DMS79 treated with DMSO at 0.1 percent for 48 hours (cell line): ENCODE results near the gene TOR2A.
"Not testable (repeated sequence)": the region's sequence is repeated elsewhere in the genome, so short reads cannot be mapped to it uniquely, and the experiment has no call there.

ENCODE experiments used
- DNase-seq: peaks from one replicate; lab custom pipeline; 2025; lab: John Stamatoyannopoulos, UW

TOR2A gene

DNA sequence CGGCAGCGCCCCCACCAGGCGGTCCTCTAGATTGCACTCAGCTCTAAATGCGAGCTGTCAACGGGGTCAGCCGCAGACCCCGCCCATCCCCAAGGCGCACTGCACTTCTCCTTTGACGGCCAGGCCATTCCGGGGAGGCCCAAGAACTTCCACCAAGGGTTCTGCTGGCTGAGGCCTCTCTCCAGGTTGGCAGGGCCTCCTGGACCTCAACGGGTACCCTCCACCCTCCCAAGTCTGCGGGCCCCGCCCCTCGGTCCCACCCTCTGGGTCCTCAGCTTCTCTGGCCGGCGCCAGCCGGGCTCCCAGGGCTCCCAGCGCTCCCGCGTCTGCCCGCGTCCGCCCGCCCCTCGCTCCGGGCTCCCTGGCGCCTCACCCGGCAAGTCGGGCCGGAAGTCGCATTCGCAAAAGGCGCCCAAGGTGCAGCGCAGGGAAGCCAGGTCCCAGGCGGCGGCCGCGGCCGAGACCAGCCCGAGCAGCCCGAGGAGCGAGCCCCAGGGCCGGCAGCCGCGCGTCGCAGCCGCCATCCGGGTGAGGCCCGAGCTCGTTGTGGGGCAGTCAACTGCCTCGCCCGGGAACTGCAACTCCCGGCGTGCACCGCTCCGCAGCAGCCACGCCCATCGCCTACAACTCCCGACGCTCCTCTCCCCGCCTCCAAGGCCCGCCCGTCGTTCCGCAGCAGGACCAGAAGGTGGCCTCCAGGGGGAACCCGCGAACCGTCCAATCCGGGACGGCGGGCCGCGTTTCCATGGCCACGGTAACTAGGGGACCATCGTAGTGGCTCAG, at the start of gene TOR2A:
Gene TOR2A, minus strand, starts transcription at position 548 of the 783 bp plus-strand sequence. Its CDS starts 24 bp downstream, at position 524.
- DNase-seq: peak; percentile 96

DNA sequence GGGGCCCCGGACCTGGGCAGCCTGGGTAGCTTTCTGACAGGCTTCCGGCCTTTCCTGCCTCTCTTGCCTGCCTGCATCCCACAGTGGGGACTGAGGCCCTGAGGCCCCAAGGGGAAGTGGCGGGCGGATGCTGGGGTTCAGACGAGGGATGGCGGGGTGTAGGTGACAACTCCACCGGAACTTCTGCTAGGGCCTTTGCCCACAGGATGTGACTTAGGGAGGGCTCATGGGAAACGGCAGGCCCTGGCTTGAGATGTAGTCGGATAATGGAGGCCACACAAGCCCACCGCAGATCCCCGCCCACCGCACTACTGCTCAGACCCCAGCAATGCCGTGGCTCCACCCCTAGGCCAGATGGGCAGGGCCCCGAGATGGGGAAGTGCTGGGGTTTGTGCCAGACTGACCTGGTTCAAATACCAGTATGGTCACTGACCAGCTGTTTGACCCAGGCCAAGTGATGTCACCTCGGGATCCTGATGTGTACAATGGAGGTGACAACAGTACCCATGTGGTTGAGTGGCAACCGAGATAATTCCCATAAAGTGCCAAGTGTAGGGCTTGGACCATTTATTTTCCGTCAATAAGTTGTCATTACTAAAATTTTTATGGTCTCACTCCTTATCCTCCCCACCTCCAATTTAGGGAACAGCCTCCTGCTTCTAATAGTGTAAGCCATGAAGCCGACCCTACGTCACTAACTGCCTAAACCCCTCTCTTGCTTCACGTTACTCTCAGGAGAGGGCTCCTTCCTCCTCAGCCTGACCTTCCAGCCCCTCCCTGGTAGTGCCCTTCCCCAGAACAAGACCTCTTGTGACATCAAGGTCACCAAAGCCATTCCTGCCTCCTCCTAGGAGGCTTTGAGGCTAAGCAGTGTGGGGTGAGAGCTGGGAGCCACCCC, 48.3 kb upstream of the TOR2A start:
- no peak for DNase-seq

DNA sequence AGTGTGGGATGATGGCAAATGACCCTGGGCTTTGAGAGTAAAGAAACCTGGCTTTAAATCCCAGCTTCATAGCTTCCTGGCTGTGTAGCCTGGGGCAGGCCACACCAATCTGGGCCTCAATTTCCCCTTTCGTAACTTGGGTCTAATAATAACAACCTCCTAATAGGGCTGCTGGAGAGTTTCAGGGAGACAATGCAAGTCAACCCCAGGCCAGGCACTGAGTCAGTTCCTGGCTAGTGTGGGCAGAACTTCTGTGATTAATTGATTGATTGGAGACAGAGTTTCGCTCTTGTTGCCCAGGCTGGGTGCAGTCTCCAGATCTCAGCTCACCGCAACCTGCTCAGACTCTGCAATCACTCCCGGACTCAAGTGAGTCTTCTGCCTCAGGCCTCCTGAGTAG, 46.7 kb upstream of the TOR2A start:
- DNase-seq: no peak

DNA sequence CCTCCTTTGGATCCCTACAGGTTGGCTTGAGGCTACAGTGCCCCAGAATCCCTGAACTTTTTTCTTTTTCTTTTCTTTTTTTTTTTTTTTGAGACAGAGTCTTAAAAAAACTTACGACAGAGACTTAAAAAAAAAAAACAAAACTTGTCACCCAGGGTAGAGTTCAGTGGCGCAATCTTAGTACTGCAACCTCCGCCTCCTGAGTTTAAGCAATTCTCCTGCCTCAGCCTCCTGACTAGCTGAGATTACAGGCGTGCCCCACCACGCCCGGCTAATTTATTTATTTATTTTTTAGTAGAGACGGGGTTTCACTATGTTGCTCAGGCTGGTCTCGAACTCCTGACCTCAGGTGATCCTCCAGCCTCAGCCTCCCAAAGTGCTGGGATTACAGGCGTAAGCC, 45.8 kb upstream of the TOR2A start:
- not testable (repeated sequence) for DNase-seq

DNA sequence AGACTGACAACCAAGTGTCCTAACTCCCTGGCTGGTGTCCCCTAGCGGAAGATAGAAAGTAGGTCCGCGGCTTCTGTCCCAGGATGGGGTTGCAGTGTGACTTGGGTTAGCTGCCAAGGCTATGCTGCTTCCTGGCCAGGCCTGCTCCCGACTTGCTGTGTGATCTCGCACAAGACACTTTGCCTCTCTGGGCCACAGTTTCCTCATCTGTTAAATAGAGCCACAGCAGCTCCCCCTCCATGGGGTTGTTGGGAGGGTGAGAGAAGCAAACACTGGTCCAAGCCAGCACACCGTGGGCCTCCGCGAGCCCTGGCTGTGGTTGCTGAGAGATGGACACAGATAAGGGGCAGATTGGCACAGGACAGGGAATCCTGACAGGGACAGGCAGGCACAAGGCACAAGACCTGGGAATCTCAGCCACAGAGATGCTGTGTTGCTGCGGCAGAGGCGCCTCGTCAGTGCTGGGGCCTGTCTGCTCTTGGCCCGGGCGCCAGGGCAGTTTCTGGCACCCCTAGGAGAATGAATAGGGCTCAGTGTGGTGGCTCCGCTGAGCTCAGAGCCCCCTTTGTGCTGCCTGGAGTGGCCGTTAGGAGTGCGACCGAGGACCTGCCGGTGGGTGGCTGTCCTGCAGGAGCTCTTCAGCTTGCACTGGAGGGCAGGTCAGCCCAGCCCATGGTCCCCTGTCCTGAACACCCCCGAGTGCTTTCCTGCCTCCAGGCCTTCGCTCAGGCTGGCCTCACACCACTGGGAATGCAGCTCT, 45.2 kb upstream of the TOR2A start:
- no peak for DNase-seq

DNA sequence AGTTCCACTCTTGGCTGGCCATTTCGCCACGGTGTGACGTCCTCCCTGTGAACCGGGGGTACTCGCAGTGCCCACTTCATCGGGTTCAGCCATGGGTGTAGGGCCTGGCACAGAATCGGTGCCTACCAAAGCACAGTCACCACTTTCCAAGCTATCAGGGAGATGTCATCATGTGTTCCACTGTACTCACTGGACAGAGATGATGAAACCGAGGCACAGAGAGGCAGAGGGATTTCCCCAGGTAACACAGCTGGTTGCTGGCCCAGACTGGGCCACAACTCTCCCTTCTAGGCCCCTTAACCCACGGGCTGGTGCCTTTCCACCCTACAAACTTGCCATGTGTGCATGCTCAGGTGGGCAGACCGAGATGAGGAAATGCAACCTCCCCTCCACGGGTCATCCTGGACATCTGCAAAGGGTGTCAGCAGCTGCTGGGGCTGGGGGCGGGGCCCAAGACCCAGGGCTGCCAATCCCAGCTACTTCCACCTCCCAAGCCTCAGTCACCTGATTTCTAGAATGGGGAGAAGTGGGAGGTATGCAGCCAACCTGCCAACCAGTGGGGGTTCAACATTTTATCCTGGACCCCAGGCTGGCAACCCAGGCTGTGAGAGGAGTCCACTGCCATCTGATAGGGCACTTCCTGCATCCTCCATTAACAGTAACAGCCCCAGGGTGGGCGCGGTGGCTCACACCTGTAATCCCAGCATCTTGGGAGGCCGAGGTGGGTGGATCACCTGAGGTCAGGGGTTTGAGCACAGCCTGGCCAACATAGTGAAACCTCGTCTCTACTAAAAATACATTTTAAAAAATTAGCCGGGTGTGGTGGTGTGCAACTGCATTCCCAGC, 44.3 kb upstream of the TOR2A start:
- no peak for DNase-seq

DNA sequence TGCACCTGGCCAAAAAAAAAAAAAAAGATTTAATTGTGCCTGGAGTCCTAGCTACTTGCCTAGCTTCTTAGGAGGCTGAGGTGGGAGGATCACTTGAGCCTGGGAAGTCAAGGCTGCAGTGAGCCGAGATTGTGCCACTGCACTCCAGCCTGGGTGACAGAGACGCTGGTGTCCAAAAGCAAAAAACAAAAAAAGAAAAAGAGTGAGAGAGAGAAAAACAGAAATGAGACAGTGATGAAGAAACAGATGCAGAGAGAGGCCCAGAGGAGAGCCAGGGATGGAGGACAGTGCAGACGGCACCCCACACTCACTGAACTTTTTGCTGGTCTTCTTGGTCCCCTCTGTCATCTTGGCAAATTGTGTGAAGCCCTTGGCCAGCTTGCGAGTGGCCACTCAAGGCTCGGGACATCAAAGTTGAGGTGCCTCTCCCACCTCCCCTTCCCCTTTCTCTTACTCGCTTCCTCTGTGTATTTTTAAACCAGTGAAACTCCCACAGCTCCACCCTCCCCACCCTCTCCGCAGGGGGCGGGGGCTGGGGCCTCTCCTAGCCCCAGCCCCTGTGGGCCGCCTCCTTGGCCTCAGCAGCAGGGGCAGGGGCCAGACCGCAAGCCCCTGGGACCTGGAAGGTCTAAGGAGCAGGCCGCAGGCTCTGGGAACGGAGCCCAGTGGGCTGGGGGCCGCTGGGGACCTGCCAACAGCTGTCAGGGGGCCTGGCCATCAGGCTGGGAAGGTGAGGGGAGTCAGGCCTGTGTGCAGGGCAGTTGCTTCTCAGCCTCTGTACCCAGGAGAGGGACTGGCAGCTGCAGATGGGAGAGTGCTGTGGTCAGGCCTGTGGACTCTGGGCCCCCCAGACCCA, 43.4 kb upstream of the TOR2A start, which contains the start of gene SH2D3C:
Gene SH2D3C, minus strand, starts transcription at position 387 of the 856 bp plus-strand sequence. Its CDS starts 39 bp downstream, at position 348.
- DNase-seq: no peak

DNA sequence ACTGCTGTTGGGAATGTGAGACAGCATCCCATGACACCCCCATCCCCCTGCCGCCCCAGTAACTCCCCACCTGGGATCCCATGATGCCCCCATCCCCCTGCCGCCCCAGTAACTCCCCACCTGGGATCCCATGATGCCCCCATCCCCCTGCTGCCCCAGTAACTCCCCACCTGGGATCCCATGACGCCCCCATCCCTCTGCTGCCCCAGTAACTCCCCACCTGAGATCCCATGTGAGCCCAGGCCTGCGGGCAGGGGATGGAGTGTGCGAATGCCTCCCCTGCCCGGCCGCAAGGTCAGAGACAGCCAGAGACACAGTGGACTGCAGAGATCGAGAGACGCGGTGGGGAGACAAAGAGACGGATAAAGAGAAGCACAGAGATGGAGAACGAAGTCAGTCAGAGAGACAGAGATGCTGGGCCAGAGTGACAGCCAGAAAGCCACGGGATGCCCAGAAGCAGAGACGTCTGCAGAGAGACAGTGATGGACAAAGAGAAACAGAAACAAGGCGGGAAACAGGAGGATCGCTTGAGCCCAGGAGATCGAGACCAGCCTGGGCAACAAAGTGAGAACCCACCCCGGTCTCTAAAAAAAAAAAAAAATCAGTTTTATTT, 42.4 kb upstream of the TOR2A start:
- DNase-seq: no peak

DNA sequence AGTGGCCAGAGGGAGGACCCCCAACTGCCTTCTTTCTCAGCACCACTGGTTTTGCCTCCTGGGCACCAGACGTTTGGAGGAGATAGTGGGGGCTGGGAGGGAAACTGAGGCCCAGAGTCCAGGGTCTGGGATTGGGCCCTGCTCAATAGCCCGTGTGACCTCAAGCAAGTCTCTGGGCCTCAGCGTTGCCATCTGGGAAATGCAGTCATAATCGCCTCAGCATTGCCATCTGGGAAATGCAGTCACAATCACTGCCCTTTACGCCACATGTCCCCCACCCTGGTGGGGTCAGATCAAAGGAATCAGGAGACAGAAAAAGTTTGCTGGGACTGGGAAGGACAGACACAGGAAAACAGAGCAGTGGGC, 41.8 kb upstream of the TOR2A start:
- DNase-seq: no peak

DNA sequence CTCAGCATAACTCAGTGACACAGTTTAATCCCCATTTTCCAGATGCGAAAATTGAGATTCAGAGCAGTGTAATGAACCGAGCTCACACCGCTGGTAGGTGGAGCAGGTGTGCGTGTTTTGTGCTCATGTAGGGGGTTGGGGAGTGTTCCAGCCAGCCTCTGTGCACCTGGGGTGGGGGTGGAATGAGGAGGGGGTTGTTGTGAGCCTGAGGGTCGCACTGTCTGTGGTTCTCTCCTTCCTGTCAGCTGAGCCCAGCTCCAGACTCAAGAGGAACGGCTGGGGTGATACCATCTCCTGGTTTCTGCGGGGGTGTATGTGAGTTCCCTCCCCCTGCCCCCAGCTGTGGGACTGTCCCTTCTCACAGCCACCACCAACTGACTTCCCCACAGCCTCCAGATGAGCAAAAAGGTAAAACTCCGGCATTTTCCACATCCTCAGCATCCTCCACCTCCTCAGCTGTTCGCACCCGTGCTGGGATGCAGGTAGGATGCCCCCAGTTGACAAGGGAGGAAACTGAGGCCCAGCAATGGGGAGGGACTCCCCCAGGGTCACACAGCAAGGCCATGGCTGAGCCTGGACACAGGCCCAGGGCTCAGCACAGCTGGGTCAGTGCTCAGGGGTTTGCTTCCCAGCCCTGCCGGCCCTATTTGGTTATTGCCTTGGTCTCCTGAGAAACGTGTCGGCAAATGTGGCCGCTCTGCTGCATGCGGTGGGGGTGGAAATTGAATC, 41.3 kb upstream of the TOR2A start:
- DNase-seq: no peak

DNA sequence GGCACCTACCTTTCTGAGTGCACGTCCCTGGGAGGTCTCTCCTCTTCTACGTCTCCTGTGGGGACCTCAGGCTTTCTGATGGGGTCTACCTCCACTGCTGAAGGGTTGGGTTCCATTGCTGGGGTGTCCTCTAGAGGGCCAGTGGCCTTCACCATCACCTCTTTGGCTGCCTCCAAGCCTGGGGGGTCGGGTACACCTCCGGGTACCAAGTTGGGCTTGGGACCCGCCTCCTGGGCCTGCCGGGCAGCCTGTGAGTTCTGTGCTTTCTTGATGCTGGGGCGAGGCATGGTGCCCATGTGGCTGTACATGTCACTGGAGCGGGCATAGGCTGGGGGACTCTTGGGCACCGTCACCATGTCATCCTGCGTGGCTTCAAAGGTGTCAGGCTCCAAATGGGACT, 38.9 kb upstream of the TOR2A start:
- no peak for DNase-seq

DNA sequence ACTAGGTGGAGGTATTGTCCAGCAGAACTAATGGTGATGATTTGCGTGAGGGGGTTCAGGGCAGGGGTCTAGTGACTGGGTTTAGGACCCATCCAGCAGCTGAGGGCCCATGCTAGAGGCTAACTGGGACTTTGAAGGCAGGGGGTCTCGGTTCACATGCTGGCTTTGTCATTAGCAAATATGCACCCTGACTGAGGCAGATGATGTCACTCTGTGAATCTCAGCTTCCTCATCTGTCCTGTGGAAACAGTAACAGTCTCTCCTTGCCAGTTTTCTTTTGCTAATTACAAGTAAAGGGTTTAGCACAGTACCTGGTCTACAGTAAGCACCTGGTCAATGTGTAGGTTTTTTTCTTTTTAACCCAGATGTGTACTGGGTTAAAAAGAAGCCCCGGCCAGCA, 38.2 kb upstream of the TOR2A start:
- DNase-seq: no peak

DNA sequence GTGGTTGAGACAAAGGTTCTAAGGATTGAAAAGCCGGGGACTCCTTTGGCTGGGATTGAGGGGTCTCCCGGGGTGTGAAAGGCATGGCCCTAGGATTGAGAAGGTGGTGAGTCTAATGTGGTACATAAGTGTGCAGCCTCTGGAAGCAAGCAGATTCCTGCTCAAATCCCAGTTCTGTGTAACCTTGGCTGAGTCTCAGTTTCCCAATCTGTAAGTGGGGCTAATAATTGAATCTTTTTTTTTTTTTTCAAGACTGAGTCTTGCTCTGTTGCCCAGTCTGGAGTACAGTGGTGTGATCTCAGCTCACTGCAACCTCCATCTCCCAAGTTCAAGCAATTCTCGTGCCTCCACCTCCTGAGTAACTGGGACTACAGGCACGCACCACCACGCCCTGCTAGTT, 37.5 kb upstream of the TOR2A start:
- no peak for DNase-seq

DNA sequence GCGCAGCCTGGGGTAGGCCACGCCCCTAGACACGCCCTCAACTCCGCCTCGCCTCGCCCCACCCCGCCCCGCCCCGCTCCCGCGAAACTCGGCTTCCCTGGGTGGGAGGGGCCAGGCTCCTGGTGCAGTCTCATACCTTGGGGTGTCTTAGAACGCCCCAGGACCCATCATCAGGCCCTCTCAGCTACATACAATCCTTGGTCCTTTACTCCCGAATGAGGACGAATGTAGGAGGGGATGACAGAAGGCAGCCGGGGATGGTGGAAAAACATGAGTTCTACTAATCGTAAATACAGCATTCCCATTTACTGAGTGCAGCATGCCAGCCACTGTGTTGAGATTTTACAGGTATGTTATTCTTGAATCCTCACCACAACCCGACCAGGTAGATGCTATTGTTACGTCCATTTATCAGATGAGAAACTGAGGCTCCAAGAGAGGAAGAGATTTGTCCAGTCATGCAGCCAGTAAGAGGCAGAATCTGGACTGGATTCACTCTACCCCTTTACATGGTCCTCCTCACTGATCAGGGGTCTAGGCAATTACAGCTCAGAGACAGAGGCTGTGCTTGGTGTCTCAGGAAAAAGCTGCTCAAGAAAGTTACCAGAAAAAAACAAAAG, 36.6 kb upstream of the TOR2A start:
- no peak for DNase-seq

DNA sequence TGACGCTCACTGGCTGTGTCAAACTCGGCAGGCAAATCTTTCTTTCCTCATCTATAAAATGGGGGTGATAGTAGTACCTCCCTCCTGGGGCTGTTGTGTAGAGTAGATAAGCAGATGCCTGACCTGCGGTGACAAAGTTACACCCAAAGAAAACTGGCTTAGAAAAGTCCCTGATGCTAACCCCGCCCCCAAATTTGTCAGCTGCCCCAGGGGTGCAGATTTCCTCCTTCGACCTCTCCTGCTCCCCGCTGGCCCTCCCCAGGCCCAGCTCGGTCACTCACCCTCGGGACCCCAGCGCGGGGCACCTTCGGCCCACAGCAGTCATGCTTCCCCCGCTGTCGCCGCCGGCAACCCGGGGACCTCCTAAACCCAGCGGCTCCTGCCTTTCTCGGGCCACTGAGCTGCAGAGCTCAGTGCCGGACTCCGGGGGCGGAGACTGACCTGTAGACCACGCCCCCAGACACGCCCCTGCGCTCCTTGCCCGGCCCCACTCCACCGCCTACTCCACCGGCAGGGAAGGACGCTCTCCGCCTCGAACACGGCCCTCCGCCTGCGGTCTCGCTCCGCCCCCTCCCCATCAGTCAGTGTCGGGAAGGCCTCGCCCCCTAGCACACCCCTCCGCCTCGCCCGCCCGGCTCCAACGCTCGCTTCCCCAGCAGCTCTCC, 35.9 kb upstream of the TOR2A start:
- DNase-seq: peak; percentile 93

DNA sequence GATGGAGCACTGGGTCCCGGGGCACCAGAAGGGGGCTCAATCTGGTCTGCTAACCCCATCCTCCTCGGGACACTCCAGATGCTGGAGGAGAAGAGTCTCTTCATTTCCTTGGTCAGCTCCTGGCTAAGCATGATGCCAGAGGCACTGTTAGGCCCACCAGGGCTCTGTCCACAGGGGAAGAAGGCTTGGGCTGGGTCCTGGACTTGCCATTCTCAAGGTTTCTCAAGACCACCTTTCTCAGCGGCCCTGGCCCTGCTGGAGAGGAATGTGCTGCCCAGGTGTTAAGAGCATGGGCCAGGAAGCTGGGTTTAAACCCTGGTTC, 35.5 kb upstream of the TOR2A start:
- DNase-seq: no peak

DNA sequence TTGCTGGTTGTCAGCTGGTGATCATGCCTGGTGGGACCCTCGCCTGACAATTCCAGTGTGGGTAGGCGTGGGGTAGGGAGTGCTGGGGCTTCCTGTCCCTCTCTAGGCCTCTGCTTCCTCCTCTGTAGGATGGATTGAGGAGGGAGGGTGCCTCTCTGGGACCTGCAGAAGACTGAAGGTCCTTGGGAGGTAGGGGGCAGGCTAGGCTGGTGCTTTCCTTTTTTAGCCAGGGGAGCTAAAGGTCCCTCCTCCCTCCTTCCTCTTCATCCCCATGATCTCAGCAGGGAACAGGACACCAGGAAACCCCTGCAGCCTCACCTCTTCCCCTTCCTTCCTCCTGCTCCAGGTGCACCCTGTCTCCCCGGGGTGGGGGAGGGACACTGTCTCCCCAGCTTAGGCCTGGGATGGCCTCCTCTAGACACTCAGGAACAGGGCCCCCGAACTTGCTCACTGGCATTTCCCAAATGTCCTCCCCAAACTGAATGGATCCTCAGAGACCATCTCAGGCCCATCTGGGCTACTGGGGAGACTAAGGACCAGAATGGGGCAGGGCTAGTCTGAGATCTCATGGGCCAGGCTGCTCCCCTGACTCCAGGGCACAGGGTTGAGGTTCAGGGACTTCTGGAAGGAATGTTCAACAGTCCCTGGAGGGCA, 35.0 kb upstream of the TOR2A start:
- no peak for DNase-seq

DNA sequence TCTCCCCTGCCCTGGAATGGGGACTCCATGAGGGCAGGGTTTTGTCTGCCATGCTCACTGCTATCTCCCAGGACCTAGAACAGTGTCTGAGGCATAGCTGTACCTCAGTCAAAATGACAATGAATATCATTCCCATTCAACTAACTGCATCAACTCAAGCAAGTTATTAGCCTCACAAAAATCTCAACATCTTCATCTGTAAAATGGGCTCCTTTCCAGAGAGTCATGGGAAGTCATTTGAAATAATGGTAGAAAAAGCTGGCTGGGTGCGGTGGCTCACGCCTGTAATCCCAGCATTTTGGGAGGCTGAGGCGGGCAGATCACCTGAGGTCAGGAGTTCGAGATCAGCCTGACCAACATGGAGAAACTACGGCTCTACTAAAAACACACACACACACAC, 34.0 kb upstream of the TOR2A start:
- DNase-seq: no peak
